Activated naive CD8-positive, alpha-beta T cell treated with anti-CD3 and anti-CD28 coated beads, Interleukin-2, amount 10 ng/mL, durations not matched to agents 7 days and 5 days (primary cell): ENCODE data around the gene HSBP1L1. TPM values are rescaled to one million over a fixed set of nuclear protein-coding genes. Genes with fewer than 3 reads are reported as not detected.

Experiments
- ATAC-seq: fragments of 150-1000 bp; cut with Tn5 transposase; one replicate; pipeline ENCODE4 v1.10.0; 2021; ENCODE audit warnings: low read depth, moderate library complexity
- POLR2A ChIA-PET: fragments of 350-600 bp; sonication (Branson Sonifier 250); formaldehyde crosslinking; loops from one replicate; lab custom pipeline; 2021; ENCODE audit warnings: antibody characterized with exemption; lab: Charles Lee
- DNase-seq: peaks from one replicate; pipeline ENCODE4 v3.0.0; 2021
- H3K27ac Mint-ChIP-seq: one replicate; pipeline ENCODE4 v1.8.0; 2022; ENCODE audit warnings: mild to moderate bottlenecking, mixed read lengths
- H3K27me3 Mint-ChIP-seq: one replicate; pipeline ENCODE4 v1.8.0; 2022; ENCODE audit warnings: mild to moderate bottlenecking, moderate library complexity, mixed read lengths
- H3K36me3 Mint-ChIP-seq: one replicate; pipeline ENCODE4 v1.8.0; 2021; ENCODE audit warnings: mild to moderate bottlenecking, mixed read lengths
- H3K4me1 Mint-ChIP-seq: one replicate; pipeline ENCODE4 v1.8.0; 2021; ENCODE audit warnings: mixed read lengths
- H3K4me3 Mint-ChIP-seq: one replicate; pipeline ENCODE4 v1.8.0; 2022; ENCODE audit warnings: mild to moderate bottlenecking, moderate library complexity, mixed read lengths
- H3K9me3 Mint-ChIP-seq: one replicate; pipeline ENCODE4 v1.8.0; 2021; ENCODE audit warnings: mixed read lengths
- total RNA-seq, 2 experiments: library from RNA; stranded (reverse); gene quantifications; one replicate each; pipeline ENCODE4 v1.2.3, GENCODE V29; 2021

Gene HSBP1L1
- total RNA-seq, 2 experiments from 2014 or later = 14.0 to 18.0 TPM

DNA sequence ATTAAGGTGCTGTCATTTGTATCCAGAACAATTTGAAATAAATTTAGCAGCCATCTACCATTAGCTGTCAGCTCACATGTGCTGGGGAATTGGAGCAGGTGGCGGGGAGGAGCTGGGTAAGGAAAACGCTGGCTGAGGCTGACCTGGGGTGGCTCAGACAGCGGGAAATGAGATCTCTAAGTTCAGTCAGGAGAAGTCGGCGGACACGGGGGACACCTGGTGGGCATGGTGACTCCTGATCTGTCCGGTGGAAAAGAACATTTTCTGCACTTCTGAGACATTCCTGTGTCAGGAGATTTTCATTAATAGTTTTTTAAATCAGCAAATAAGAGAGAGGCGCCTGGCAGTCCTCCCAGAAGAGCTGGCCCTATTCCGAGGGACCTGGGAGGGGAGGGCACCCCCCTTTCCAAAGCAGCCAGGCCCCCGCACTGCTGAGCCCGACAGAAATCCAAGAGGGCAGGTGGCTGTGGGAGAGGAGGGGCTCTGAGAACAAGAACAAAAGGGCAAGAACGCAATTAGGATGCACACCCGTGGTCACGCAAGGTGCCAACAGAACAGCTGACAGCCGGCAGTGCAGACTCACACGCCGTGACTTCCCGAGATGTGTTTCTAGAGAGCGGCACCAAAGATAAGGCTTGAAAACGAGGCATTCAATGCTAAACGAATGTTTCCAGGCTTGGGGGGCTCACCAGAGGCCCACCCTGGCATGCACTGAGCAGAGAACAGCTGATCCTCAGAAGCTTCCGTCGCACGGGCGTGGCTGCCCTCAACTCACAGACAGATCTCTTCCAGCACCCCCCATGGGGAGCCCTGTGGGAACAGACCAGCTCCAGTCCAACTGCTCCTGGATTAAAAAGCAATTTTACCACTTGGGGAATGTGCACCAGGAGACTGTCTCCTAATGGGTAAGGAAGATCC lies 39.4 kb upstream of the HSBP1L1 start:
- peaks cover 12% of the 10 kb centered on the region for H3K9me3 Mint-ChIP-seq
- H3K4me3 Mint-ChIP-seq = no peak overlapping the region
- no peaks in the 10 kb centered on the region for H3K27me3 Mint-ChIP-seq
- POLR2A ChIA-PET = no interaction called here
- H3K27ac Mint-ChIP-seq = no peak overlapping the region
- peak; percentile 11 for DNase-seq
- H3K4me1 Mint-ChIP-seq = no peaks in the 10 kb centered on the region
- H3K36me3 Mint-ChIP-seq = peaks cover 30% of the 10 kb centered on the region
- no peak for ATAC-seq

DNA sequence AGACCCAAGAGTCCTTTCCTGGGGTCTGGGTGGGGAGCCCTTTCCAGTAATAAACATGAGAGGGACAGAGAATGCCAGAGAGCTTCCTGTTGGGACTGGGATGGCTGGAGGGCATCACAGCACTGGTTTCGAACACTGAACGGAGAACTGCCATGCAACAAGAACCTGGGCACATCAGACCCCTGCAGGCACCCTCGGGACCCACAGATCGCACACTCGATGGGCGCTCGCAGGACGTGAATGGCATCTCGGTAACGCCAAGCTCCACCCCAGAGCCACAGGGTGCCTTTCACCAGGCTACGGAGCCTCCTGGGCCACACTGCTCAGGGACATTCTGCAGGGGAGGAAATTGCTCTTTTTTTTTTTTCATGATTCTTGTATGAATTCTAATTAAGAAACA lies 38.1 kb upstream of the HSBP1L1 start:
- no peak overlapping the region for H3K4me3 Mint-ChIP-seq
- ATAC-seq (no peak), DNase-seq (peak; percentile 14)
- H3K4me1 Mint-ChIP-seq = no peaks in the 10 kb centered on the region
- POLR2A ChIA-PET = no interaction called here
- peaks cover 14% of the 10 kb centered on the region for H3K9me3 Mint-ChIP-seq
- H3K27ac Mint-ChIP-seq = no peak overlapping the region
- H3K27me3 Mint-ChIP-seq = no peaks in the 10 kb centered on the region
- peaks cover 34% of the 10 kb centered on the region for H3K36me3 Mint-ChIP-seq

DNA sequence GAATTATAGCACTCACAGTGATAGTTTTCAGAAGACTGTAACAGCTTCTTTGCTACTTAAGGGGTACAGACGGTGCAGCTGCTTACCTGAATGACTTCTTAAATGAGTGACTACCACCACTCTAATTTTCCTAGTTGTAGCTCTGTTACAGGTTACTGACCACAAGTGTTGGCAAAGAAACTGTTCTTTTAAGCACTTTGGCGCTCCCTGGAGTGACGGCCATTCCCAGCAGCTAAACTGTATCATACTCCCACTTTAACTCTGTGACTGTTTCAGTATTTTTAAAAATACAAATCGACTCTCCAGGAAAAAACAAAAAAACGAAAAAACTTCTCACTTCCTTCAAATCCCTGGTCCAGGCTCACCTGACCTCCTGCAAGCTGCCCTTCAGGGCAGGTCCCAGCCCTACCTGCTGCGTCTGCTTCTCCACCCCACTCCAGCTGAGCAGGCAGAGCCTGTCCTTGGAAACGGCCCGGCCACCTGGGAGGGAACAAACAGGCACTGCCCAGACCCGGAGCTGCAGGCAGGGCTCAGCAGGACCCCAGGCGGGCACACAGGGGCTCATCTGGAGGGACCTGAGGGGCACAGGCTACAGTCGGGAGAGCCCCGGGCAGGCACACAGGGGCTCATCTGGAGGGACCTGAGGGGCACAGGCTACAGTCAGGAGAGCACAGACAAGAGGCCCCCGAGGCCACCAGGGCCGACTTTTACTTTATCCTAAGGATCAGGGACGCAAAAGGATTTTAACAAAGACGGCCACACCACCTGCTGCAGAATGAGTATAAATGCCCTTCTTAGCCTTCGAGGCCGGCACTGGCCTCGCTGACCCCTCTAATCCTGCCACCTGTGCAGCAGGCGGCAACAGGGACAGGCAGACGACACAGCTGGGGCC lies 37.5 kb upstream of the HSBP1L1 start:
- no peaks in the 10 kb centered on the region for H3K4me1 Mint-ChIP-seq
- no peak overlapping the region for H3K4me3 Mint-ChIP-seq
- H3K9me3 Mint-ChIP-seq = peaks cover 16% of the 10 kb centered on the region
- peaks cover 37% of the 10 kb centered on the region for H3K36me3 Mint-ChIP-seq
- DNase-seq (peak; percentile 16), ATAC-seq (no peak)
- POLR2A ChIA-PET = no interaction called here
- no peaks in the 10 kb centered on the region for H3K27me3 Mint-ChIP-seq
- no peak overlapping the region for H3K27ac Mint-ChIP-seq

DNA sequence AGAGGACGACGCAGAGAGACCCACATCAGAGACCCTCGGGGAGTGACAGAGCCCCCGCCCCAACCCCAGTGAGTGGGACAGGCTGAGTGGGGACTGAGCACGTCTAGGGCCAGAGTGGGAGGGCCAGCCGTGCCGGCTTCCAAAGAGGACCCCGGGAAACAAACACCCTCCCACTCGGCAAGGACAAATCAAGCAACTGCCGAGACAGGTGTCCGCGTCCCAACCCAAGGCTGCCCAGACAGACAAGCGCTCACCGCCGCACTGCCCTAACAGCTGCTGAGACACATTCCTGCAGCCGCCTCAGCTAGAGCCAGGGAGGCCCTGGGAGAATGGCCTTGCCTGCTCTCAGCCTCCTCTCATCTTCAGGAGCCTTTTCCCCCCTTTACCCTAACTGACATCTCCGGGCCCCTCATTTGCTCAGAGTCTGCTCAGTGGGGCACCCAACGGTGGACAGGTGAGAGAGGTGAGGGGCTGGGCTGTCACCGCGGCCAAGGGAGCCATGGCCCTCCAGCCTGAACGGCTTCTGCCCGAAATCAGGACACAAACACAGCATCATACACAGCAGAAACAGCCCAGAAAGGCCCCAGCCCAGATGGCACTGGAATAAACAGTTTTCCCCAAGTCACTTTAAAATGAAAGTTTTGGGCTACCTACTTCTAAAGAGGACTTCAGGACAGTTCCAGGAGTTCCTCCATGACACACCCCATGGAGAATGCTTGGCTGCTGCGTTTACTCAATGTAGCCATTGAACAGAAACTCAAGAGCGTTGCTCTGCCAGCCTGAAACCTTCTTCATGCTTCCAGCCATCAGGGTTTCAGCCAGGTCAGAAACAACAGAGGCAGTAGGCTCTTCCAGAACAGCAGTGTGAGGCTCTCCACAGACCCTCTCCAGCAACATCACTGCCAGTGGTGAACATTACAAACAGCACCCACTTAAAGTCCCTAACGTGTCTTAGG lies 36.6 kb upstream of the HSBP1L1 start:
- H3K4me3 Mint-ChIP-seq = no peak overlapping the region
- DNase-seq (peak; percentile 7), ATAC-seq (no peak)
- peaks cover 45% of the 10 kb centered on the region for H3K36me3 Mint-ChIP-seq
- H3K9me3 Mint-ChIP-seq = peaks cover 22% of the 10 kb centered on the region
- no peak overlapping the region for H3K27ac Mint-ChIP-seq
- POLR2A ChIA-PET = no interaction called here
- H3K4me1 Mint-ChIP-seq = no peaks in the 10 kb centered on the region
- no peaks in the 10 kb centered on the region for H3K27me3 Mint-ChIP-seq

DNA sequence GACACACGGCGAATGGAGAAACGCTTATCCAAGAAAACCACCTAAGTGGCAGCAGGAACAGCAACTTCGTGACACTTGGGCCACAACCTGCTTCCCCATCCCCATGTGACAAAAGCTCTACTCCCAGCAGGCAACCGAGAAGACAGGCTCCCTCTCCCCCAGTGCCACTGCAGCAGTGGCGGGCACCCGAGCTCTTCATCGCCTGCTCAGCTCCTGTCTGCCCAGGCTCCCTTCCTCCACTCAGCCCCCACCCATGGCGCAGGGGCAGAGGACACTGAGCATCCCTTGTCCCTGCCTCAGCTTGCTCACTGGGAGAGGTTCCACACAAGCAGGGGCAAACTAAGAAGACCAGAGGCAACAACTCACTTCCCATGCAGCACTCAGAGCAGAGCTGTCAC lies 35.9 kb upstream of the HSBP1L1 start:
- Mint-ChIP-seq H3K27ac (no peak overlapping the region), H3K4me3 (no peak overlapping the region), H3K4me1 (no peaks in the 10 kb centered on the region), H3K27me3 (no peaks in the 10 kb centered on the region), H3K9me3 (peaks cover 27% of the 10 kb centered on the region), H3K36me3 (peaks cover 49% of the 10 kb centered on the region)
- POLR2A ChIA-PET = no interaction called here
- ATAC-seq (no peak), DNase-seq (peak; percentile 14)

DNA sequence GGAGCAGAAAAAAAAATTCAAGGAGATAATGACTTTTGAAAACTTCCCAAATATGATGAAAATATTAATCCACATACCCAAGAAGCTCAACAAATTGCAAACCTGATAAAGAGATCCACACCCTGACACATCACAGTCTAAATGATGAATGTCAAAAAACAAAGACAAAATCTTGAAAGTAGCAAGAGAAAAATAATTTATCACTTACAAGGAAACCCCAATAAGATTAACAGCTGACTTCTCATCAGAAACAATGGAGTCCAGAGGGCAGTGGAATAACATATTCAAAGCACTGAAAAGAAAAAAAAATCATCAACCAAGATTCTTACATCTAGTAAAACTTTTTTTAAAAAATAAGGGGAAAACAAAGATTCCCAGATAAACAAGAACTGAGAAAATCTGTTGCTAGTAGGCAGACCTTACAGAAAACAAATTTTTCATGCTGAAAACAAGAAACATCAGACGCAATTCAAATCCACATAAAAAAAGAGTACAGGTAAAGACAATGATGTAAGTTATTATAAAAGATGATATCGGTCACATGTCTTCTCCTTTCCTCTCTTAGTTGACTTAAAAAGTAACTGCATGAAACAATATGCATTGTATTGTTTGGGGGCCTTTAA lies 34.3 kb upstream of the HSBP1L1 start:
- H3K9me3 Mint-ChIP-seq = peaks cover 31% of the 10 kb centered on the region
- DNase-seq = no peak

DNA sequence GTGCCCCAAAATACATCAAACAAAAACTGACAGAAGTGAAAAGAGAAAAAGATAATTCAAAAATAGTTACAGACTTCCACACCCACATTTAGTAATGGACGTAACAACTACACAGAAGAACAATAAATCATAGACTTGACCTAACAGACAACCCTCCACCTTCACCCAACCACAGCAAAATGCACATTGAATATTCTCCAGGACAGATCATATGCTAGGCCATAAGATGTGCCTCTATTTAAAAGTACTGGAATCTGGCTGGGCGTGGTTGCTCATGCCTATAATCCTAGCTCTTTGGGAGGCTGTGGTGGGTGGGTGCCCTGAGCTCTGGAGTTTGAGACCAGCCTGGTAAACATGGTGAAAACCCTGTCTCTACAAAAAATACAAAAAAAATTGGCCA lies 33.0 kb upstream of the HSBP1L1 start:
- ATAC-seq = no peak
- no peak for DNase-seq
- H3K36me3 Mint-ChIP-seq = peaks cover 74% of the 10 kb centered on the region
- POLR2A ChIA-PET = no interaction called here
- H3K27me3 Mint-ChIP-seq = no peaks in the 10 kb centered on the region
- H3K9me3 Mint-ChIP-seq = peaks cover 34% of the 10 kb centered on the region
- no peak overlapping the region for H3K27ac Mint-ChIP-seq
- H3K4me3 Mint-ChIP-seq = no peak overlapping the region
- no peaks in the 10 kb centered on the region for H3K4me1 Mint-ChIP-seq

More for the DNA sequence above, 34.3 kb upstream of the HSBP1L1 start:
- Mint-ChIP-seq H3K4me3 (no peak overlapping the region), H3K36me3 (peaks cover 61% of the 10 kb centered on the region), H3K4me1 (no peaks in the 10 kb centered on the region), H3K27ac (no peak overlapping the region), H3K27me3 (no peaks in the 10 kb centered on the region)
- POLR2A ChIA-PET = no interaction called here
- ATAC-seq = no peak

DNA sequence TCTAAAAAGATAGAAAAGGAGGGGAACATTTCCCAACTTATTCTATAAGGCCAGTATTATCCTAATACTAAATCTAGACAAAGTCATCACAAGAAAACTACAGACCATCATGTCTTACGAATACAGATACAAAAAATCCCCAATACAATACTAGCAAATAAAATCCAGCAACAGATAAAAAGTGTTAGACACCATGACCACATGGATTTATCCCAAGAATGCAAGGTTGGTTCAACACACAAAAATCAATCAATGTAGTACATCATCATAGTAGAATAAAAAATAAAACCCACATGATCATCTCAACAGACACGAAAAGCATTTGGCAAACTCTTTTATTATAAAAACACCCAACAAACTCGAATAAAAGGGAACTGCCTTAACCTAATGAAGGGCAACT lies 31.5 kb upstream of the HSBP1L1 start:
- POLR2A ChIA-PET = no interaction called here
- Mint-ChIP-seq H3K36me3 (peaks cover 86% of the 10 kb centered on the region), H3K4me3 (no peak overlapping the region), H3K4me1 (no peaks in the 10 kb centered on the region), H3K27me3 (no peaks in the 10 kb centered on the region), H3K27ac (no peak overlapping the region), H3K9me3 (peaks cover 34% of the 10 kb centered on the region)
- ATAC-seq (no peak), DNase-seq (no peak)

DNA sequence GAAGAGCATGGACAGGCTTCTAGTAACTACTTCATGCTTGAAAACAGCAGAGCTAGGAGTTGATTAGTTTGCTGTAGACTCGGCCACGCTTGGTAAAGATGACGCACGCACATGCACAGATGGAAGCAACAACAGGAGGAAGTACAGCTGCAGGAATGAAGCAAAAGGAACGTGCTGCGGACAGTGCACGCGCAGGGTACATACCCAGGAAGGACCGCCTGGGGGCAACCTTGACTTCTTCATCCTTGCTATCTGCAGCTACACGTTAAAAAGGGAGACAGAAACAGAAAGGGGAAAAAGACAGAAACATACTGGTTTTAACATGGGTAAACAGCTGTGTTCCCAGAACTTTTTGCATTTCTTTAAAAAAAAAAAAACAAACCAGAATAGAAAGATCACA lies 30.7 kb upstream of the HSBP1L1 start:
- peaks cover 32% of the 10 kb centered on the region for H3K9me3 Mint-ChIP-seq
- no peak overlapping the region for H3K27ac Mint-ChIP-seq
- H3K4me1 Mint-ChIP-seq = no peaks in the 10 kb centered on the region
- H3K36me3 Mint-ChIP-seq = peaks cover 86% of the 10 kb centered on the region
- ATAC-seq = no peak
- no peak overlapping the region for H3K4me3 Mint-ChIP-seq
- DNase-seq = no peak
- POLR2A ChIA-PET = no interaction called here
- no peaks in the 10 kb centered on the region for H3K27me3 Mint-ChIP-seq

DNA sequence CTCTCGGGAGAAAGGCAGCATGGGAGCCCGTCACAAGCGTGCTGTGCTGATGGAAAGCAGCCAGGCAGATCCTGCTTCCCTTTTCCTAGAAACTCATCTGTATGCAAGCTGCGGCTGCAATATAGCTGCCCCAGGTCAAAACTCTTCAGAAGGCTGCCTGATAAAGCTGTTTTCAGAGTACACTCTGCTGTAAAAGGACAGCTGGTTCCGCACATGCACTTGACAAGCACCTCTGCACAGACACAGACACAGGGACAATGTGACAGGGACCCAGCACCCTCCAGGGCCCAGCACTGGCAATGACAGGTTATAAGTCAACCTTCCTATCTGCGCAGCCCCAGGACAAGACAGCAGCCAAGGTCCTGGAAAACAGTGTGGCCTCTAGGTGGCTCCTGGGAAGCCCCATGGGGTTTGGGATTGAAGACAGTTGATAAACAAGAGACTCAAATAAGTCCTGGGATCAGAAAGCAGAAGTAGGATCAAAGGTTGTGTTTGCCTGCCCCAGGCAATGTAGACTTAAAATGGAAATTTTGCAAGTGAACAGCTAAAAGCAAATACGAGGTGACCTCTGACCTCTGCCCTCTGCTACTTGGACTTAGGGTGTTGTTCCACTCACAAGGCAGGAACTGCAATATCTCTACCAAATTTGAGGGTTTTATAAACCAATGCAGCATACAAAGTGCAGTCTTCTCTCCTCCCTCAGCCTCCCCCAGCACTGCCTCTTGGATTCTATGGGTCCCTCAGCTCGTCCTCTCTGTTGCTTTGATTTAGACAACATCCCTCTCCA lies 29.9 kb upstream of the HSBP1L1 start:
- Mint-ChIP-seq H3K36me3 (peaks cover 86% of the 10 kb centered on the region), H3K4me1 (no peaks in the 10 kb centered on the region), H3K27ac (no peak overlapping the region), H3K27me3 (no peaks in the 10 kb centered on the region), H3K9me3 (peaks cover 28% of the 10 kb centered on the region), H3K4me3 (no peak overlapping the region)
- POLR2A ChIA-PET = no interaction called here
- ATAC-seq (no peak), DNase-seq (peak; percentile 6)

DNA sequence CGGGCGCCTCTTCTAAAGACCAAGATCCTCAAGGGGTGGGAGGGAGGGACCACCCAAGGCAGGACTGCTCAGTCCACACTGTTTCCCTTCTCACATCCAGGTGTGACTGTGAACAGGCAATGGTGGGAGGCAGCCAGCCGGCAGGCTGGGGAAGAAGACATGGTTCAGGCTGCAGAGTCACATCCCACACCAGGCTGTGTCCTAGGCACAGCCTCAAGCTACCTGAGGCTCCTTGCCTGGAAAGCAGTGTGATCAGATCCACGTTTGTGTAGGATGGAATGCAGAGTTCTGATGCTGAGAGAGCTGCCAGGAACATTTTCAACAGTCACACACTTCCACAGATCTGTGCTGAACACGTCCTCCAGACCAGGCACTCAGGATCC lies 29.4 kb upstream of the HSBP1L1 start:
- ATAC-seq (no peak), DNase-seq (peak; percentile 10)
- Mint-ChIP-seq H3K27ac (no peak overlapping the region), H3K9me3 (peaks cover 22% of the 10 kb centered on the region), H3K27me3 (no peaks in the 10 kb centered on the region), H3K4me1 (no peaks in the 10 kb centered on the region), H3K36me3 (peaks cover 86% of the 10 kb centered on the region), H3K4me3 (no peak overlapping the region)
- POLR2A ChIA-PET = no interaction called here

DNA sequence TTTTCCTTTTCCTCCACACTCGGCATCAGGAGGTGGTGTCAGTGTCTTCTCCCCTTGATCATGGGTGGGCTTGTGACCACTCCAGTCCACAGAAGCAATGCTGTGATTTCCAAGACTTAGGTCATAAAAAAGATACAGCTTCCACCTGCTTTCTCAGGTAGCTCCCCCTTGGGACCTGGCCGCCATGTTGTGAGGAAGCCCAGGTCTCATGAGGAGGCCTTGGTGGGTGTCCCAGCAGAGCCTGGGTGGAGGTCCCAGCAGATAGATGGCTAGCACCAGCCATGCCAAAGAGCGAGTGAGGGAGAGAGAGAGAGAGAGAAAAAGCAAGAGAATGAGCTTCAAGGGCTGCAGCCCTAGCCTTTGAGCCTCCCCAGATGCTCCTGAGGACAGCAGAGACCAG lies 28.9 kb upstream of the HSBP1L1 start:
- POLR2A ChIA-PET = no interaction called here
- Mint-ChIP-seq H3K27ac (no peak overlapping the region), H3K9me3 (peaks cover 21% of the 10 kb centered on the region)

More for the DNA sequence above, 28.9 kb upstream of the HSBP1L1 start:
- Mint-ChIP-seq H3K27me3 (no peaks in the 10 kb centered on the region), H3K36me3 (peaks cover 88% of the 10 kb centered on the region), H3K4me1 (no peaks in the 10 kb centered on the region), H3K4me3 (no peak overlapping the region)
- ATAC-seq (no peak), DNase-seq (peak; percentile 17)
